ENCODE results near the gene SORCS2. TPM values are rescaled to one million over a fixed set of nuclear protein-coding genes. Genes with fewer than 3 reads are reported as not detected.

SORCS2 gene
- total and polyA plus RNA-seq, 2 of the 4 experiments (the other 2 are of a cell fraction), result 0.36 to 0.62 TPM

- in situ Hi-C loops (cut with MboI; ENCODE audit: low sequenced_read_pairs), result no loop called here
These were observed 9.7 kb upstream of the SORCS2 start for GRCh38 chr4:7182616-7183015.

More at GRCh38 chr4:7182616-7183015, 9.7 kb upstream of the SORCS2 start:
- Histone ChIP-seq H3K27me3 (ENCODE audit: control insufficient read depth, insufficient read depth, low read length) (peaks cover 29% of the 10 kb centered on the region), H4K5ac (ENCODE audit: low read depth, low read length) (no peak overlapping the region), H3K36me3 (ENCODE audit: control insufficient read depth, insufficient read depth, low read length) (no peaks in the 10 kb centered on the region), H2AK5ac (ENCODE audit: low read depth, low read length) (no peak overlapping the region), H3K56ac (ENCODE audit: extremely low read depth, insufficient read depth, low read length) (no peak overlapping the region), H2BK120ac (ENCODE audit: low read depth, low read length) (no peak overlapping the region), H3K4me1 (ENCODE audit: control insufficient read depth, insufficient read depth, low read length) (no peaks in the 10 kb centered on the region), H2BK15ac (ENCODE audit: low read depth, low read length) (no peak overlapping the region), H4K20me1 (ENCODE audit: insufficient read depth, low read length) (no peaks in the 10 kb centered on the region), H3K27ac (ENCODE audit: insufficient read depth, low read length) (no peak overlapping the region), H2AFZ (replicated peaks; ENCODE audit: low read length, poor library complexity) (no peak overlapping the region), H4K8ac (ENCODE audit: low read depth in 2 of 2, low read length in 2 of 2) (no peak overlapping the region), H2AK9ac (replicated peaks; ENCODE audit: low read depth, low read length, poor library complexity) (no peak overlapping the region), H3K79me1 (ENCODE audit: low read depth in 1 of 2, low read length in 2 of 2) (no peaks in the 10 kb centered on the region), H3K9me3 (ENCODE audit: control insufficient read depth, insufficient read depth, low read length) (peaks cover 7% of the 10 kb centered on the region), H3K14ac (replicated peaks; ENCODE audit: low read depth, low read length) (no peak overlapping the region), H3K4me2 (ENCODE audit: low read depth, low read length) (no peak overlapping the region), H3K9me1 (ENCODE audit: insufficient read depth, low read length) (no peaks in the 10 kb centered on the region), H3K9ac (ENCODE audit: low read depth, low read length) (no peak overlapping the region), H3K4me3 (ENCODE audit: insufficient read depth, low read depth, low read length) (no peak overlapping the region), H3K23ac (ENCODE audit: low read depth, low read length) (no peak overlapping the region), H2BK5ac (ENCODE audit: low read depth, low read length, poor library complexity, severe bottlenecking) (no peak overlapping the region), H4K91ac (ENCODE audit: insufficient read depth, low read depth, low read length) (no peak overlapping the region), H2BK20ac (ENCODE audit: low read depth, low read length) (no peak overlapping the region), H3K4ac (ENCODE audit: low read depth, low read length) (no peak overlapping the region), H3K18ac (ENCODE audit: low read depth, low read length) (no peak overlapping the region)
- dilution Hi-C loops (cut with HindIII; ENCODE audit: low sequenced_read_pairs, unreplicated experiment) (no loop called here), intact Hi-C loops (cut with micrococcal nuclease) (no loop called here)
- CTCF ChIA-PET, result no interaction called here
- POLR2A ChIA-PET (ENCODE audit: unreplicated experiment), result no interaction called here
- BruUV-seq (replicated peaks), result no TSS peak
- no peak for TF ChIP-seq RCOR1 (IDR thresholded peaks at IDR 0.05; ENCODE audit: insufficient replicate concordance, low read length)
- no peak for TF ChIP-seq MAZ (IDR thresholded peaks at IDR 0.05; ENCODE audit: borderline replicate concordance, low read depth, low read length)
- no peak for TF ChIP-seq RAD21 (IDR thresholded peaks at IDR 0.05; ENCODE audit: low read length)
- no peak for TF ChIP-seq MAFK (IDR thresholded peaks at IDR 0.05; ENCODE audit: low read depth, low read length)
- no peak for TF ChIP-seq POLR2A (IDR thresholded peaks at IDR 0.05; ENCODE audit: low read depth, low read length)
- no peak for TF ChIP-seq BHLHE40 (IDR thresholded peaks at IDR 0.05; ENCODE audit: low read depth, low read length)
- TF ChIP-seq CEBPB (IDR thresholded peaks at IDR 0.05; ENCODE audit: low read depth, low read length), result no peak
- TF ChIP-seq SMC3 (IDR thresholded peaks at IDR 0.05; ENCODE audit: low read depth, low read length), result no peak
- no peak for TF ChIP-seq MXI1 (IDR thresholded peaks at IDR 0.05; ENCODE audit: borderline replicate concordance, low read depth, low read length)
- no peak for TF ChIP-seq CTCF (conservative IDR thresholded peaks at IDR 0.05; ENCODE audit: low read depth, low read length)
- TF ChIP-seq USF2 (IDR thresholded peaks at IDR 0.05; ENCODE audit: low read depth, low read length), result no peak
- no peak for TF ChIP-seq NFE2L2 (IDR thresholded peaks at IDR 0.05; ENCODE audit: low read depth, low read length)
- no peak for TF ChIP-seq RFX5 (IDR thresholded peaks at IDR 0.05; ENCODE audit: low read depth, low read length)
- TF ChIP-seq ELK1 (IDR thresholded peaks at IDR 0.05; ENCODE audit: borderline replicate concordance, low read depth, low read length), result no peak
- TF ChIP-seq CHD1 (IDR thresholded peaks at IDR 0.05; ENCODE audit: low read depth, low read length), result no peak
- TF ChIP-seq FOS (IDR thresholded peaks at IDR 0.05; ENCODE audit: low read depth, low read length), result no peak
- DNase-seq (no peak), ATAC-seq (ENCODE audit: low read depth) (no peak)
- 20% methylated on average over 1 of the region's 3 CpGs; no CpG with 5 or more reads in 1 of the 2 experiments for WGBS, 2 experiments (ENCODE audit: extremely low coverage in 2 of 2, insufficient read length in 1 of 2)
